ENCODE results near the gene DEFB113.

The DEFB113 gene

DNA sequence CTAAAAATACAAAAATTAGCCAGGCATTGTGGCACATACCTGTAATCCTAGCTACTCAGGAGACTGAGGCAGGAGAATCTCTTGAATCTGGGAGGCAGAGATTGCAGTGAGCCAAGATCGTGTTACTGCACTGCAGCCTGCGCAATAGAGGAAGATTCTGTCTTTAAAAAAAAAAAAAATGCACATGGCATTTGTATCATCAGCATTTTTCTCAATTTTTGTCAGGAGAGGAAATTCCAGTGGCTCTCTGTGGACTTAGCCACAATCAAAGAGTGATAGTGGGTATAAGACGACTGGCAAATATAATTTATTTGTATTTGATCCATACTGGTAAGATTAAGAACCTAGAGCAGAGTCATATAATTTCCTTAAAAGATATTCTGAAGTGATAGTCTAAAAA lies 34.0 kb downstream of the DEFB113 start:
- ATAC-seq (no peak), DNase-seq (no peak)

DNA sequence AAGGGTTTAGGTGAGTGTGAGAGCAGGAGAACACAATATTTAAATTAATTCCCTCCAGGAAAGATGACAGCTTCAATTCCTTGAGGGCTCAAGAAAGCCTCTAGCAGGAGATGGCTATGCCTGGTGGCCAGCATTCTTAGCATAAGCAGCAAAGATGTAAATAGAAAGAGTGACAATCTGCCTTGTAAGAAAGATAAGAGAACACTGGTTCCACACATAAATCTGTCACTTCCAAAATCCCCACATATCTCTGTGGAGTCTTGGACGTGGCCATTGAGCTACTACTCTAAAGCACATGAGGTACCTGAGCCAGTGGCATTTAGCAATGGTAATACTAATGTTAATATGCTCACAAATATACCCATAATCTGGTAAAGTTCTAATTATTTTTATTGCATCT lies 34.7 kb downstream of the DEFB113 start:
- DNase-seq (no peak), ATAC-seq (no peak)

DNA sequence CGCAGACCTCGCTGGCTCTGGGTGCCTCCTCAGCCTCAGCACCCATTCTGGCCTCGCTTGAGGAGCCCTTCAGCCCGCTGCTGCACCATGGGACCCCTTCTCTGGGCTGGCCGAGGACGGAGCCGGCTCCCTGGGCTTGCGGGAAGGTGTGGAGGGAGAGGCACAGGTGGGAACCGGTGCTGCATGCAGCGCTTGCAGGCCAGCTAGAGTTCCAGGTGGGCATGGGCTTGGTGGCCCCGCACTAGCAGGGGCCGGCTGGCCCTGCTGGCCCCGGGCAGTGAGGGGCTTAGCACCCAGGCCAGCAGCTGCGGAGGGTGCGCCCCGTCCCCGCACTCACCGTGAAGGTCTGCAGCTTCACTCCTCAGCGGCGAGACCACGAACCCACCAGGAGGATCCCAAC lies 35.9 kb downstream of the DEFB113 start:
- no peak for ATAC-seq
- no peak for DNase-seq

DNA sequence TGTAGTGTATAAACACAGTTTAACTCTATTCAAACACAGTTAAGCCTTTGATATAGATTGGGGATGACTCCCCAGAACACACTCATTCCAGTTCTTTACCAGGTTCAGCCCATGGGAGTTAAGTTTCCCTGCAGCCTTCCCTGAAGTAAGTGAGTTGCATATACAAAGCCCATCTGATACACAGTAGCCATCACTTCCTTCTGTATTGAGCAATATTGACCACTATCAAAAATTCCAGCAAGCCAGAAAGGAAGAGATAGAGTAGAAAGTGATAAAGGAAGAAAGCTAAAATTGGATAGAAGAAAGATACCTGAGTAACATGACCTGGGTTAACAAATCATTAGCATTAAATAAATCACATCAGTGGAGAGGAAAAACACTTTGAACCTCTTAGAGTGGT lies 40.1 kb downstream of the DEFB113 start:
- DNase-seq (no peak), ATAC-seq (no peak)

DNA sequence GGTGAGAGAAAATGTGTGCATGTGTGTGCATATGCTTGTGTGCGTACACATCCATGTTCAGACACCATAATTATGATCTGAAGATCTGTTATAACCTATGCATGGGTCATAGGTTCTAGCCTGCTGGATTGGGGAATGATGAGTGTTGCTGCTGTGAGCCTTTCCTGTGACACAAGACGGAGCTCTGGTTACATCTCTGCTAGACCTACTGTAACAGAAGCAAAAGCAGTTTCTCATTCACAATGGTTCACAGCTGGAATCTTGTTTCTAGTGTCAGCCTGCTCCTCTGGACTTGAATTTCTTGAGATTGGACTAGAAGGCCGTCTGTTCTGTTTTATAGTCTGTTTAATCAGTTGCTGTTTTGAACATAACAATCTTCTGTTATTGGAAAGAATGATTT lies 45.6 kb downstream of the DEFB113 start:
- DNase-seq: no peak
- no peak for ATAC-seq

DNA sequence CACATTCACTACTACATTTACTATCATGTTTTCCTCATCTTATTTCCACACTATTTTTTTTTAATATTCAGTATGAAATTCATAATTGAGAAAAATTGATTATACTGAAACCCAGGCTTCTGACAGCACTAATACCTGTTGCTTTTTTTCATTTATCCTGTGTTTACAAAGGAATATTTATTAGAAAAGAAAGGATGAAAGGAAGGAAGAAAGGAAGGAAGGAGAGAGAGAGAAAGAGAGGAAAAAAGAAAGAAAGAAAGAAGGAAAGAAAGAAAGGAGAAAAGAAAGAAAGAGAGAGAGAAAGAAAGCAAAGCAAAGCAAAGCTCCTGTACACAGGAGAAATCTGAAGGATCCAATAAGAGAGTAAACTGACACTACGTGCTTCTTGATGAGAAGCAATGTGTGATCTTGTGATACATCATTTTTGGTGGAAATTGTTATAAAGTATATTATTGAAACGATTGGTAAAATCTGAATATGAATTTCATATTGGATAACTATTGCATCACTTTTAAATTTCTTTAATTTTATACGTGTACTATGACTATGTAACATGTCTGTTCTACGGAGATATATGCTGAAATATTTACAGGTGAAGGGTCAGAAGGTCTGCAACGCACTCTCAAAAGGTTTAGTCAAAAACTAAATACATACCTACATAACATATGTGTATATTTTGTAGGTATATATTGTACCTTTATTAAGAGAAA lies 49.3 kb downstream of the DEFB113 start:
- ATAC-seq (no peak), DNase-seq (no peak)

DNA sequence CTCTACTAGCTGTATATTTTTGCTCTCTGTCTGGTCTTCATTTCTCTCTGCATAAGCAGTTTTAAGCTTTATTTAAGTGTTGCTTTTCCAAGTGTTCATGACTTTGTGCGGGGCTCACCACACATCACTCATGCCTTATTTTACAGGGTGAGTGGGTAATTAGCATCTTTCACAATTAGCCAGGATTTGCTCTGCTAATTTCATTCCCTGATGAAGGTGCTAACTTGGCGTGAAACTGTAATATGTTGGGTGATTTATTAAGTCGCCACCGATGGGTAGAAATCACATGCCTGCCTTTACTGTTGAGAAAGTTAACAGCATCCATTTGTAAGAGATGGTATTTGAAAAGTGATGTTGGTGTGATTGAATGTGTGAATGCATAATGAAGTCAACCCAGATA lies 50.2 kb downstream of the DEFB113 start:
- no peak for DNase-seq
- no peak for ATAC-seq

DNA sequence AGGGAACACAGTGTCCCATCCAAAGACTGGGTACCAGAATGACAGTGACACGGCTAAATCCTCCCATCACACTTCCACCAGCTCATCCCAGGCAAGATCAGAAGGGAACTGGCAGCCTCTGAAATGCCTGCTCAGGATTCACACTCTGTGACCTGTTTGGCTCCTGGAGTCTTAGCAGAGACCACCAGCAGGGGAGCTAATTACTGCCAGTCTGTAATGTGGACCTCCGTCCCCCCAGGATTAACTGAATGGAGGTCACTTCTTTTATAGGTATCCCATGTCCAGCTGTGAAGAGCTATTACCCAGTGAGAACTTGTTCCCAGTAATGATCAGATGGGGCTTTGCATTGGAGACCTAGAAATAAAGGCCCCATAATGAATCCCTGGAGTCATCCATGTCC lies 50.6 kb downstream of the DEFB113 start:
- no peak for ATAC-seq
- no peak for DNase-seq

Data from stimulated activated naive CD8-positive, alpha-beta T cell treated with anti-CD3 and anti-CD28 coated beads, Interleukin-15, Interleukin-2, amounts not matched to agents 100 U/mL and 50 U/mL, for 24 hours (primary cell).